Prostate gland (tissue), 2 donors: Measurements from ENCODE around the gene ADAM10. TPM values are rescaled to one million over a fixed set of nuclear protein-coding genes. Genes with fewer than 3 reads are reported as not detected.

ENCODE experiments used
- DNase-seq: peaks from one replicate; pipeline ENCODE4 v3.0.0-alpha.2; 2019; ENCODE audit warnings: low spot score
- H3K27ac ChIP-seq, 2 donors: fragments of 200-600 bp; sonication (generic); 2 replicates each; pipeline ENCODE4 v1.5.1; 2017 to 2019
- H3K27me3 ChIP-seq: fragments of 200-600 bp; sonication (generic); replicated peaks from 2 replicates; pipeline ENCODE4 v1.5.1; 2019; ENCODE audit not compliant: insufficient read depth
- H3K36me3 ChIP-seq, 2 donors: fragments of 200-600 bp; sonication (generic); 1 replicate in 1 of 2; 2 replicates in 1 of 2; pipeline versions ENCODE4 v1.5.1 to v1.8.1; 2017 to 2019
- H3K4me1 ChIP-seq: fragments of 200-600 bp; sonication (generic); replicated peaks from 2 replicates; pipeline ENCODE4 v1.5.1; 2019
- H3K4me3 ChIP-seq, 2 donors: fragments of 200-600 bp; sonication (generic); 2 replicates each; pipeline ENCODE4 v1.5.1; 2017 to 2019
- H3K9me3 ChIP-seq: fragments of 200-600 bp; sonication (generic); 2 replicates; pipeline ENCODE4 v1.5.1; 2017
- POLR2A ChIP-seq: fragments of 450-650 bp; IDR thresholded peaks from one replicate; pipeline ENCODE4 v1.6.1; 2016; ENCODE audit warnings: antibody characterized with exemption, mild to moderate bottlenecking
- POLR2AphosphoS5 ChIP-seq: sonication (generic); formaldehyde crosslinking; IDR thresholded peaks from one replicate; pipeline ENCODE4 v1.6.1; 2017; ENCODE audit warnings: antibody characterized with exemption
- WGBS: methylation state at CpG from one replicate; pipeline ENCODE4 v1.1.5; 2018; 5-methylcytosine and 5-hydroxymethylcytosine counted together
- intact Hi-C: fragments of 100-400 bp; cut with DNase I; formaldehyde crosslinking; loops from one replicate; pipeline ENCODE4 v1.14.2; 2022
- total RNA-seq, 2 donors: library from RNA; depleted of rRNA; stranded (reverse); fragments of >200 nt; gene quantifications; one replicate each; pipeline ENCODE4 v1.1.0, GENCODE V29; 2016
- TF ChIP-seq, protein P1 (sequence below), 4 experiments: fragments of 200-600 bp in 2 of 4; fragments of 450-650 bp in 2 of 4; sonication (generic) in 2 of 4; IDR thresholded peaks; 1 replicate in 3 of 4; 2 replicates in 1 of 4; pipeline ENCODE4 v1.5.1; 2016 to 2019; ENCODE audit warnings: antibody characterized with exemption in 4 of 4, mild to moderate bottlenecking in 2 of 4, moderate library complexity in 2 of 4

The ADAM10 gene
- total RNA-seq, 2 donors from 2014 or later, result 74.4 to 95.0 TPM

DNA sequence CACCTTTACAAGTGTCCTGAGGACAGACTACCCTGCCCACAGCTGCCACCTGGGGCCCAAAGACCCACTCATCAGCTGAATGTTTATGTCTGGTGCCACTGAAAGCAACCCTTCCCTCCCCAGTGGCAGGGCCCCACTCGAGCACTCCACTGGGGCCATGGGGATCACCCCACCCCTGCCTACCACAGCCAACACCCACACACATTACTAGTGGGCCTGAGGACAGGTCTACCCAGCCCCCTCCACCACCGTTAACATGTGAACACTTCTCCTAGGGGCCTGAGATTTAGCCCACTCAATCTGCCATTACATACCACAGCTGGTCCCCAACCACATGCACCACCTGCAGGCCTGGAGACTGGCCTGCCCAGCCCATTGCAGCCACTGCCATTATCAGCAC, 52.3 kb downstream of the ADAM10 start:
- WGBS, result 100% methylated on average over 2 of the region's 2 CpGs
- H3K4me3 ChIP-seq, result no peak overlapping the region
- intact Hi-C loops, result no loop called here
- H3K36me3 ChIP-seq, result no peaks in the 10 kb centered on the region
- no peak for DNase-seq
- no peak overlapping the region for H3K27ac ChIP-seq
- H3K4me1 ChIP-seq, result no peaks in the 10 kb centered on the region
- H3K9me3 ChIP-seq, result no peaks in the 10 kb centered on the region
- no peaks in the 10 kb centered on the region for H3K27me3 ChIP-seq
- TF ChIP-seq POLR2A (no peak), POLR2AphosphoS5 (no peak)
- TF ChIP-seq, protein P1, sequence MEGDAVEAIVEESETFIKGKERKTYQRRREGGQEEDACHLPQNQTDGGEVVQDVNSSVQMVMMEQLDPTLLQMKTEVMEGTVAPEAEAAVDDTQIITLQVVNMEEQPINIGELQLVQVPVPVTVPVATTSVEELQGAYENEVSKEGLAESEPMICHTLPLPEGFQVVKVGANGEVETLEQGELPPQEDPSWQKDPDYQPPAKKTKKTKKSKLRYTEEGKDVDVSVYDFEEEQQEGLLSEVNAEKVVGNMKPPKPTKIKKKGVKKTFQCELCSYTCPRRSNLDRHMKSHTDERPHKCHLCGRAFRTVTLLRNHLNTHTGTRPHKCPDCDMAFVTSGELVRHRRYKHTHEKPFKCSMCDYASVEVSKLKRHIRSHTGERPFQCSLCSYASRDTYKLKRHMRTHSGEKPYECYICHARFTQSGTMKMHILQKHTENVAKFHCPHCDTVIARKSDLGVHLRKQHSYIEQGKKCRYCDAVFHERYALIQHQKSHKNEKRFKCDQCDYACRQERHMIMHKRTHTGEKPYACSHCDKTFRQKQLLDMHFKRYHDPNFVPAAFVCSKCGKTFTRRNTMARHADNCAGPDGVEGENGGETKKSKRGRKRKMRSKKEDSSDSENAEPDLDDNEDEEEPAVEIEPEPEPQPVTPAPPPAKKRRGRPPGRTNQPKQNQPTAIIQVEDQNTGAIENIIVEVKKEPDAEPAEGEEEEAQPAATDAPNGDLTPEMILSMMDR (IDR thresholded peaks at IDR 0.05), result no peak

- Histone ChIP-seq H3K4me3 (no peak overlapping the region), H3K27ac (no peak overlapping the region), H3K9me3 (no peaks in the 10 kb centered on the region), H3K36me3 (no peaks in the 10 kb centered on the region), H3K4me1 (no peaks in the 10 kb centered on the region), H3K27me3 (no peaks in the 10 kb centered on the region)
- DNase-seq, result no peak
- TF ChIP-seq POLR2AphosphoS5 (no peak), POLR2A (no peak)
- TF ChIP-seq, protein P1 (IDR thresholded peaks at IDR 0.05), result no peak
- intact Hi-C loops, result no loop called here
- 87% methylated on average over 6 of the region's 6 CpGs for WGBS
Measured at GRCh38 chr15:58696738-58697137, 52.8 kb downstream of the ADAM10 start.

DNA sequence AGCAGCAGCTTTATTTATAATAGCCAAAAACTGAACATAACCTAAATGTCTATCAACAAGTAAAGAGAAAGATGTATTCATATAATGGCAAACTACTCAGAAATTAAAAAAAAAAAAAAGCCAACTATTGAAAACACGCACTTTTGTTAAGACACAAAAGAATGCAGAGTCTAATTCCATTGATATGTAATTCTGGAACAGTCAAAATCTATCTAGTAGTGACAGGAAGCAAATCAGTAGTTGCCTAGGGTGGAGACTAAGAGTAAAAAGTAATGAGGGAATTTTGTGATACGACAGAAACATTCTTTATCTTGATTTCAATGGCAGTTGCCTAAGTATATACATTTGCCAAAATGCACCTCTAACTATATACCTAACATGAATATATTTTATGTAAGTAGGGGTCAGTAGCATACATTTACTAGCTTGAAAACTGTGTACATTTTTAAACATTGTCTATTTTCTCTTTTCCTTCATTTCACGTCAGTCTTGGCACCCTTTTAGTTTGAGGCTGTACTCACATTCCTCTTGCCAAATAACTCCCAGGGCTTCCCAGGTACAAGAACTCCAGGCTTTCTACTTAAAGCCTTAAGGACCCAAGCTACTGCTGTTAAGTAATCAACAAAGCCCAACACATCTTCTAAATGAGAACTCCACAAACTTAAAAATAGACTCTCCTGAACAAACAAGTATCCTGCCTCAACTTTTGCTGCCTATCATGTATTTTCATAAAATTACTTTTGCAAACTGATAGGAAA, 54.7 kb downstream of the ADAM10 start:
- H3K4me3 ChIP-seq, result no peak overlapping the region
- H3K36me3 ChIP-seq, result no peaks in the 10 kb centered on the region
- TF ChIP-seq, protein P1 (IDR thresholded peaks at IDR 0.05), result no peak
- no peaks in the 10 kb centered on the region for H3K27me3 ChIP-seq
- no peaks in the 10 kb centered on the region for H3K9me3 ChIP-seq
- intact Hi-C loops, result no loop called here
- H3K4me1 ChIP-seq, result no peaks in the 10 kb centered on the region
- WGBS, result 58% methylated on average over 3 of the region's 3 CpGs
- no peak overlapping the region for H3K27ac ChIP-seq
- DNase-seq, result no peak

GRCh38 chr15:58690703-58691102, 58.8 kb downstream of the ADAM10 start:
- Histone ChIP-seq H3K9me3 (no peaks in the 10 kb centered on the region), H3K4me3 (no peak overlapping the region), H3K4me1 (no peaks in the 10 kb centered on the region), H3K27ac (no peak overlapping the region), H3K27me3 (no peaks in the 10 kb centered on the region), H3K36me3 (no peaks in the 10 kb centered on the region)
- TF ChIP-seq POLR2A (no peak), POLR2AphosphoS5 (no peak)
- TF ChIP-seq, protein P1 (IDR thresholded peaks at IDR 0.05), result no peak
- no peak for DNase-seq
- intact Hi-C loops, result no loop called here
- 90% methylated on average over 3 of the region's 3 CpGs for whole genome bisulfite sequencing

- intact Hi-C loops, result no loop called here
- Histone ChIP-seq H3K9me3 (no peaks in the 10 kb centered on the region), H3K4me1 (no peaks in the 10 kb centered on the region), H3K36me3 (no peaks in the 10 kb centered on the region), H3K27me3 (no peaks in the 10 kb centered on the region), H3K27ac (no peak overlapping the region), H3K4me3 (no peak overlapping the region)
- DNase-seq, result no peak
- TF ChIP-seq POLR2A, result no peak
- TF ChIP-seq POLR2AphosphoS5, result no peak
- TF ChIP-seq, protein P1 (IDR thresholded peaks at IDR 0.05), result no peak
Measured at GRCh38 chr15:58689646-58690045, 59.9 kb downstream of the ADAM10 start.
